Non-pigmented ciliary epithelial cell (primary cell): ENCODE measurements around the gene RBM19.
"Not testable (repeated sequence)": the region's sequence is repeated elsewhere in the genome, so short reads cannot be mapped to it uniquely, and the experiment has no call there.

Experiments used
- DNase-seq: peaks from one replicate; pipeline ENCODE4 v3.0.0-alpha.2; 2010; ENCODE audit warnings: low read depth

RBM19 gene

GRCh38 chr12:113833422-113833821, 132.7 kb downstream of the RBM19 start:
- DNase-seq: no peak

GRCh38 chr12:113831476-113831875, 134.6 kb downstream of the RBM19 start:
- DNase-seq: no peak

- peak; percentile 10 for DNase-seq
These were observed 135.1 kb downstream of the RBM19 start for GRCh38 chr12:113831016-113831415.

GRCh38 chr12:113829212-113829611, 136.9 kb downstream of the RBM19 start:
- no peak for DNase-seq

GRCh38 chr12:113827539-113828114, 138.5 kb downstream of the RBM19 start:
- no peak for DNase-seq

- no peak for DNase-seq
These were observed 139.2 kb downstream of the RBM19 start for GRCh38 chr12:113826805-113827538.

- DNase-seq: no peak
These were observed 140.4 kb downstream of the RBM19 start for GRCh38 chr12:113825705-113826104.

GRCh38 chr12:113823816-113824215, 142.3 kb downstream of the RBM19 start:
- no peak for DNase-seq

GRCh38 chr12:113823016-113823415, 143.1 kb downstream of the RBM19 start:
- no peak for DNase-seq

- no peak for DNase-seq
These were observed 145.3 kb downstream of the RBM19 start for GRCh38 chr12:113820842-113821241.

- DNase-seq: no peak
These were observed 145.8 kb downstream of the RBM19 start for GRCh38 chr12:113820309-113820708.

GRCh38 chr12:113819495-113819894, 146.6 kb downstream of the RBM19 start:
- DNase-seq: no peak

- no peak for DNase-seq
These were observed 147.3 kb downstream of the RBM19 start for GRCh38 chr12:113818833-113819232.

- DNase-seq: no peak
These were observed 147.8 kb downstream of the RBM19 start for GRCh38 chr12:113818283-113818682.

- no peak for DNase-seq
These were observed 149.3 kb downstream of the RBM19 start for GRCh38 chr12:113816866-113817265.

GRCh38 chr12:113815031-113815430, 151.1 kb downstream of the RBM19 start:
- no peak for DNase-seq

- DNase-seq: no peak
These were observed 152.9 kb downstream of the RBM19 start for GRCh38 chr12:113813229-113813541.

GRCh38 chr12:113812411-113813228, 153.5 kb downstream of the RBM19 start:
- DNase-seq: no peak

- not testable (repeated sequence) for DNase-seq
These were observed 156.5 kb downstream of the RBM19 start for GRCh38 chr12:113809462-113810220.

- DNase-seq: no peak
These were observed 157.8 kb downstream of the RBM19 start for GRCh38 chr12:113808095-113808951.

GRCh38 chr12:113805673-113806072, 160.5 kb downstream of the RBM19 start:
- no peak for DNase-seq
